Ishikawa (cell line): ENCODE results near the gene TTC9.

Source experiments
- CEBPB ChIP-seq: IDR thresholded peaks from 2 replicates; pipeline ENCODE4 v1.6.1; 2012
- CREB1 ChIP-seq: IDR thresholded peaks from 2 replicates; pipeline ENCODE4 v1.6.1; 2012; ENCODE audit warnings: low read depth
- EGR1 ChIP-seq: IDR thresholded peaks from 2 replicates; pipeline ENCODE4 v1.6.1; 2012
- EP300 ChIP-seq: IDR thresholded peaks from 2 replicates; pipeline ENCODE4 v1.6.1; 2012; ENCODE audit warnings: borderline replicate concordance
- FOXM1 ChIP-seq: IDR thresholded peaks from 2 replicates; pipeline ENCODE4 v1.6.1; 2012; ENCODE audit warnings: low read depth, borderline replicate concordance
- NFIC ChIP-seq: IDR thresholded peaks from 2 replicates; pipeline ENCODE4 v1.6.1; 2012
- RAD21 ChIP-seq: IDR thresholded peaks from 2 replicates; pipeline ENCODE4 v1.6.1; 2012; ENCODE audit warnings: low read depth
- TAF1 ChIP-seq: IDR thresholded peaks from 2 replicates; pipeline ENCODE4 v1.6.1; 2012; ENCODE audit warnings: low read depth, mild to moderate bottlenecking
- TCF12 ChIP-seq: IDR thresholded peaks from 2 replicates; pipeline ENCODE4 v1.6.1; 2012; ENCODE audit warnings: low read depth
- TEAD4 ChIP-seq: IDR thresholded peaks from 2 replicates; pipeline ENCODE4 v1.6.1; 2012
- YY1 ChIP-seq: IDR thresholded peaks from 2 replicates; pipeline ENCODE4 v1.6.1; 2012; ENCODE audit warnings: low read depth
- ZBTB7A ChIP-seq: IDR thresholded peaks from 2 replicates; pipeline ENCODE4 v1.6.1; 2012; ENCODE audit warnings: low read depth
- TF ChIP-seq, protein P1 (sequence below): IDR thresholded peaks from 2 replicates; pipeline ENCODE4 v1.6.1; 2012; ENCODE audit warnings: low read depth, mild to moderate bottlenecking
- TF ChIP-seq, protein P2 (sequence below): IDR thresholded peaks from 2 replicates; pipeline ENCODE4 v1.6.1; 2012
- TF ChIP-seq, protein P3 (sequence below): IDR thresholded peaks from 2 replicates; pipeline ENCODE4 v1.6.1; 2012

Gene TTC9

DNA sequence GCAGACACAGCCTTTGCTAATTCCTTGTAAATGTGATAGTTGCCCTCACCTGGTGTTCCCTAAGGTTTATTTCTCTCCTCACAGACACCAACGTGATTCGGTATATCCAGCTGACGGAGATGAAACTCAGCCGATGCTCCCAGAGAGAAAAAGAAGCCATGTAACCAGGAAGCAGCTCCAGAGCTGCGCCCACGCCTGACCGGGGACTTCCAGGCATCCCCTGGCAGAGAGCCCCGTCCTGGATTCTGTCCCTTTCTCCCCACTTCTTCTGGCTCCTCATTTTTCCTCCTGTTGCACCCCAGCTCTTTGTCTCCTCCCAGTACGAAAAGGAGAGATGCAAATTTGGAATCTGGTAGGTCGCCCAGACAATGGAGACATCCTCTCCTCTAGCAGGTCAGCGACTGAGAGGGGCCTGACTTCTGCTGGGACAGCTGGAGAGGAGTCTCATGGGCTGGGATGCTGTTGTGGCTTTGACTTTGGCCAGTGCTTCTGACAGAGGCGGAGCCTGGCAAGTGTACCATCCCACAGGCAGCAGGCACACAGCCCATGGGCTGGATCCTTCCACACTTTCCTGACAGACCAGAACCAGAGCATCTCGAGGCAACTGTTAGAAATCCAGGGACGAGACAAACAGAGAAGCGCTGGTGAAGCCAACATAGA lies 29.4 kb downstream of the TTC9 start:
- TF ChIP-seq, protein P1, sequence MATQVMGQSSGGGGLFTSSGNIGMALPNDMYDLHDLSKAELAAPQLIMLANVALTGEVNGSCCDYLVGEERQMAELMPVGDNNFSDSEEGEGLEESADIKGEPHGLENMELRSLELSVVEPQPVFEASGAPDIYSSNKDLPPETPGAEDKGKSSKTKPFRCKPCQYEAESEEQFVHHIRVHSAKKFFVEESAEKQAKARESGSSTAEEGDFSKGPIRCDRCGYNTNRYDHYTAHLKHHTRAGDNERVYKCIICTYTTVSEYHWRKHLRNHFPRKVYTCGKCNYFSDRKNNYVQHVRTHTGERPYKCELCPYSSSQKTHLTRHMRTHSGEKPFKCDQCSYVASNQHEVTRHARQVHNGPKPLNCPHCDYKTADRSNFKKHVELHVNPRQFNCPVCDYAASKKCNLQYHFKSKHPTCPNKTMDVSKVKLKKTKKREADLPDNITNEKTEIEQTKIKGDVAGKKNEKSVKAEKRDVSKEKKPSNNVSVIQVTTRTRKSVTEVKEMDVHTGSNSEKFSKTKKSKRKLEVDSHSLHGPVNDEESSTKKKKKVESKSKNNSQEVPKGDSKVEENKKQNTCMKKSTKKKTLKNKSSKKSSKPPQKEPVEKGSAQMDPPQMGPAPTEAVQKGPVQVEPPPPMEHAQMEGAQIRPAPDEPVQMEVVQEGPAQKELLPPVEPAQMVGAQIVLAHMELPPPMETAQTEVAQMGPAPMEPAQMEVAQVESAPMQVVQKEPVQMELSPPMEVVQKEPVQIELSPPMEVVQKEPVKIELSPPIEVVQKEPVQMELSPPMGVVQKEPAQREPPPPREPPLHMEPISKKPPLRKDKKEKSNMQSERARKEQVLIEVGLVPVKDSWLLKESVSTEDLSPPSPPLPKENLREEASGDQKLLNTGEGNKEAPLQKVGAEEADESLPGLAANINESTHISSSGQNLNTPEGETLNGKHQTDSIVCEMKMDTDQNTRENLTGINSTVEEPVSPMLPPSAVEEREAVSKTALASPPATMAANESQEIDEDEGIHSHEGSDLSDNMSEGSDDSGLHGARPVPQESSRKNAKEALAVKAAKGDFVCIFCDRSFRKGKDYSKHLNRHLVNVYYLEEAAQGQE: no peak
- TF ChIP-seq TAF1 (no peak), FOXM1 (no peak)

DNA sequence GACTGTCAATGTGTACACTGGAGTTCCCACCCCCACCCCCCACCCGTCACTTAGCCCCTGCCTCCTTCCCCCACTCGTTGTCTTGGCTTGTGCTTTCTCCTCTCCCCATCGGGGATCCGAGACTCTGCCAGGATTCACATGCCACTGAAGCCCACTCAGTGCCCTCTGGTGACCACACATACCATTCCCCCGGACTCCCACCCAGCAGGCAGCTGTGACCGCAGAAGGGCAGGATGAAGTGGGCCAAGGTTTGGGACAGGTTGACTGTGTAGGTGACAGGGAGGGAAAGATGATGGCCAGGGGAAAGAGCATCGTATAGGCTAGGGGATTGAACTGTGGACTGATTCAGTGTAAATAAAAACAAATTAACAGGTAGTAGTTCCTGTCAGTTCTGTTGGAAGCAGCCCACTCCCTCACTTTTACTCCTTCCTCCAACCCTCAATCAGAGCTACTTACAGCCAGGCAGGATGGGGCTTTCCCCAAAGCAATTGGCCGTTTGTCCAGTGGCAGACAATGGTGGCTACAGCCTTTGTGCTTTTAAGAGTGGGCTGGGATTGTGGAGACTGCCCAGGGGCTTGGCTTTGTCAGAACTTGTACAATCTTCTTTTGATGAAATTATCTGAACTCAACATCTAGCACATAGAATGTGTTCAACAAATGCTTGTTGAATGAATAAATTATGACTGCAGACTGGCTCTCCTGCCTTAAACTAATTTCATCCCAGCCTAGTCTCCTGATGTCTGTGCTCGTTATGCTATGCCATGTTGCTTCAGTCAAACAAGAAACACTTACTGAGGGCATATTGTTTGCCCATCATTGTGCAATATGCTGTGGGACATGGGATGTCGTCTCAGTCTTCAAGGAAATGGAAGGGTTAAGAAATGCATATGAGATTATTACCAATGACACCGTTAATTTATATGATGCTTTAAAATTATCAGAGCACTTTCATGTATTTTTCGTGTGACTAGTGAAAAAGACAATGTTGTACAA lies 30.2 kb downstream of the TTC9 start:
- TF ChIP-seq ZBTB7A (no peak), TEAD4 (no peak), TCF12 (no peak), TAF1 (no peak), CREB1 (no peak), NFIC (no peak), EP300 (no peak), CEBPB (no peak), YY1 (no peak), RAD21 (no peak), FOXM1 (no peak), EGR1 (no peak)
- TF ChIP-seq, protein P2, sequence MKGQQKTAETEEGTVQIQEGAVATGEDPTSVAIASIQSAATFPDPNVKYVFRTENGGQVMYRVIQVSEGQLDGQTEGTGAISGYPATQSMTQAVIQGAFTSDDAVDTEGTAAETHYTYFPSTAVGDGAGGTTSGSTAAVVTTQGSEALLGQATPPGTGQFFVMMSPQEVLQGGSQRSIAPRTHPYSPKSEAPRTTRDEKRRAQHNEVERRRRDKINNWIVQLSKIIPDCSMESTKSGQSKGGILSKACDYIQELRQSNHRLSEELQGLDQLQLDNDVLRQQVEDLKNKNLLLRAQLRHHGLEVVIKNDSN: no peak
- TF ChIP-seq, protein P1: no peak
- TF ChIP-seq, protein P3, sequence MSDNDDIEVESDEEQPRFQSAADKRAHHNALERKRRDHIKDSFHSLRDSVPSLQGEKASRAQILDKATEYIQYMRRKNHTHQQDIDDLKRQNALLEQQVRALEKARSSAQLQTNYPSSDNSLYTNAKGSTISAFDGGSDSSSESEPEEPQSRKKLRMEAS: no peak

DNA sequence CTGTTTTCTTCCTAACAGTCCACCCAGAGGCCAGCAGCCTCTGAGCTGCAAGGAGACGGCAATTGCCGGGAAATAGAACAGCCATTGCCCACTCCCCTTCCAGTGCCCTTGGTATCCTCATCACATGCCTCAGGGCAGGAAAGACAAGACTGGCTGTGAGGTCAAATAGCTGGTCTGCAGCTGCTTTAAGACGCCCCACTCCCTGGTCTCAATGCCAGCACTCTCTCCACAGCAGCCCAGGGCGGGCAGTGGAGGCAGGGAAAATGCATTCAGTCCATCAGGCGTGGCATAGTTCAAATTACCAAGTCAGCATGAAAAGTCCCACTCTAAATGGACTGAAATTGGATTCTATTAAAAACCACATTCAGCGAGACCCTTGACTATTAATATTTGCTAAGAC lies 35.6 kb downstream of the TTC9 start:
- TF ChIP-seq NFIC (no peak), ZBTB7A (no peak), EGR1 (no peak), EP300 (no peak), TAF1 (no peak), FOXM1 (no peak), YY1 (no peak), RAD21 (no peak), TCF12 (no peak), CREB1 (no peak), TEAD4 (no peak)
- TF ChIP-seq, protein P1: no peak

DNA sequence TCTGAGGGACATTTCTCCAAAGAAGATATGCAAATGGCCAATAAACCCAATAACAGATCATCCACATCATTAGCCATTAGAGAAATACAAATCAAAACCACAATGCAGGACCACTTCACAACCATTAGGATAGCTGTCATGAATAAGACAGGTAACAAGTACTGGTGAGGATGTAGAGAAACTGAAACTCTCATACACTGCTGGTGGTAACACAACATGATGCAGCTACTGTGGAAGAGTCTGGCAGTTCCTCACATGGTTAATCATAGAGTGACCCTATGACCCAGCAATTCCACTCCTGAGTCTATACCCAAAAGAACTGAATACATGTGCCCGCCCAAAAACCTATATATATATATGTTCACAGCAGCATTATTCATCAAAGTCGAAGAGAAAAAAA lies 39.0 kb downstream of the TTC9 start:
- TF ChIP-seq EGR1 (no peak), FOXM1 (no peak), TAF1 (no peak), TCF12 (no peak), RAD21 (no peak), NFIC (no peak)
- TF ChIP-seq, protein P2: no peak
